ENCODE data around the gene LRP5.

DNA sequence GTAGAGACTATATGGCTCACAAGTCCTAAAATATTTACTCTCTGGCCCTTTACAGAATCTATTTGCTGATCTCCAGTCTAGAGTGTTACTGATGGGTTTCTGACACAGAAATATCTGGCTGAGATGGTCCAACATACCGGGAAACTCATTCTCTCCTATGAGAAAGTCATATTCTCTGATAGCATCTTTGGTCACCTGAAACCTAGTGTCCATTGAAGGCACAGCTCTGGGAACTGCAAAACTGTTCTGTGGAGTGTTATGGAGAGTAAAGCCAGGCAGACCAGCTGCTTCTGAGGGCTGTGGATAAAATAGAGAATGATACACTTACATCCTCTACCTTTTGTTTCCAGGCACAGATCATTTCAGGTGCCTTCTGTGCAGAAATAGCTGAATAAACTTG, 38.1 kb upstream of the LRP5 start:
- no peak for TF ChIP-seq CTCF (IDR thresholded peaks at IDR 0.05)
- TF ChIP-seq POLR2A (IDR thresholded peaks at IDR 0.05), result no peak
- TF ChIP-seq POLR2AphosphoS5 (IDR thresholded peaks at IDR 0.05), result no peak
